Measurements from ENCODE around the gene INSL3.

- no peak for TF ChIP-seq CTCF (IDR thresholded peaks at IDR 0.05)
- TF ChIP-seq POLR2A (IDR thresholded peaks at IDR 0.05) = no peak
Observed at GRCh38 chr19:17811103-17811502, 10.2 kb downstream of the INSL3 start.

Measured in tibial nerve (tissue), 3 donors.